Right atrium auricular region (tissue), 2 donors: ENCODE results near the gene PYGO2. TPM values are rescaled to one million over a fixed set of nuclear protein-coding genes. Genes with fewer than 3 reads are reported as not detected.
"Not testable (repeated sequence)": the region's sequence is repeated elsewhere in the genome, so short reads cannot be mapped to it uniquely, and the experiment has no call there.

Experiments
- DNase-seq: peaks from one replicate; pipeline ENCODE4 v3.0.0-alpha.2; 2019; ENCODE audit warnings: low spot score
- H3K27ac ChIP-seq, 2 donors: fragments of 200-600 bp; sonication (generic); 1 replicate in 1 of 2; 2 replicates in 1 of 2; pipeline ENCODE4 v1.5.1; 2016 to 2019
- H3K27me3 ChIP-seq, 2 donors: fragments of 200-600 bp; sonication (generic); one replicate each; pipeline versions ENCODE4 v1.5.1 to v1.6.0; 2017 to 2019
- H3K36me3 ChIP-seq: fragments of 200-600 bp; sonication (generic); one replicate; pipeline ENCODE4 v1.5.1; 2016
- H3K4me1 ChIP-seq, 2 donors: fragments of 200-600 bp; sonication (generic); one replicate each; pipeline versions ENCODE4 v1.5.1 to v1.6.0; 2017 to 2019
- H3K4me3 ChIP-seq, 2 donors: fragments of 200-600 bp; sonication (generic); 1 replicate in 1 of 2; 2 replicates in 1 of 2; pipeline ENCODE4 v1.5.1; 2017 to 2019; ENCODE audit warnings: mild to moderate bottlenecking in 1 of 2, moderate library complexity in 1 of 2
- H3K9me3 ChIP-seq, 2 donors: fragments of 200-600 bp; sonication (generic); one replicate each; pipeline ENCODE4 v1.5.1; 2019
- CTCF ChIP-seq, 2 donors: fragments of 200-600 bp; sonication (generic); IDR thresholded peaks; one replicate each; pipeline ENCODE4 v1.5.1; 2019; ENCODE audit warnings: antibody characterized with exemption in 2 of 2
- microRNA-seq, 2 donors: library from miRNA; unstranded; fragments of <30 nt; microRNA quantifications; one replicate each; pipeline ENCODE4, GENCODE V29; 2016 to 2017; ENCODE audit warnings: borderline number of aligned reads in 2 of 2, borderline replicate concordance in 1 of 2
- total RNA-seq, 2 donors: library from RNA; depleted of rRNA; stranded (reverse); fragments of >200 nt; gene quantifications; one replicate each; pipeline ENCODE4 v1.1.0, GENCODE V29; 2016

Gene PYGO2
- total RNA-seq, 2 donors from 2014 or later = 13.9 to 18.4 TPM

GRCh38 chr1:154912755-154913154, 48.8 kb downstream of the PYGO2 start:
- Histone ChIP-seq H3K4me1 (peaks cover 0 to 19% of the 10 kb centered on the region in 2 donors), H3K27me3 (no peaks in the 10 kb centered on the region), H3K4me3 (no peak overlapping the region), H3K36me3 (no peaks in the 10 kb centered on the region), H3K27ac (peak overlapping the region; percentile 75 to 87), H3K9me3 (no peaks in the 10 kb centered on the region)
- DNase-seq = no peak
- no peak for TF ChIP-seq CTCF (IDR thresholded peaks at IDR 0.05)

- Histone ChIP-seq H3K27me3 (no peaks in the 10 kb centered on the region), H3K9me3 (no peaks in the 10 kb centered on the region), H3K4me3 (no peak overlapping the region), H3K4me1 (peaks cover 0 to 19% of the 10 kb centered on the region in 2 donors), H3K27ac (peak overlapping the region; percentile 75 to 87), H3K36me3 (no peaks in the 10 kb centered on the region)
- no peak for TF ChIP-seq CTCF (IDR thresholded peaks at IDR 0.05)
- no peak for DNase-seq
These were observed 49.7 kb downstream of the PYGO2 start for GRCh38 chr1:154911691-154912550.

GRCh38 chr1:154910851-154911250, 50.7 kb downstream of the PYGO2 start:
- H3K36me3 ChIP-seq = no peaks in the 10 kb centered on the region
- no peaks in the 10 kb centered on the region for H3K9me3 ChIP-seq
- H3K27me3 ChIP-seq = no peaks in the 10 kb centered on the region
- DNase-seq = no peak
- no peak for TF ChIP-seq CTCF (IDR thresholded peaks at IDR 0.05)
- no peak overlapping the region for H3K4me3 ChIP-seq
- peak overlapping the region; percentile 75 to 87 for H3K27ac ChIP-seq
- H3K4me1 ChIP-seq = peaks cover 0 to 19% of the 10 kb centered on the region in 2 donors

GRCh38 chr1:154908937-154909336, 52.6 kb downstream of the PYGO2 start:
- no peaks in the 10 kb centered on the region for H3K27me3 ChIP-seq
- peaks cover 0 to 19% of the 10 kb centered on the region in 2 donors for H3K4me1 ChIP-seq
- no peaks in the 10 kb centered on the region for H3K9me3 ChIP-seq
- no peak overlapping the region for H3K27ac ChIP-seq
- no peak for TF ChIP-seq CTCF (IDR thresholded peaks at IDR 0.05)
- no peak for DNase-seq
- H3K36me3 ChIP-seq = no peaks in the 10 kb centered on the region
- no peak overlapping the region for H3K4me3 ChIP-seq

GRCh38 chr1:154908129-154908528, 53.5 kb downstream of the PYGO2 start:
- H3K9me3 ChIP-seq, H3K36me3 ChIP-seq, H3K27ac ChIP-seq, H3K4me3 ChIP-seq, H3K27me3 ChIP-seq, DNase-seq: not testable (repeated sequence)
- peaks cover 0 to 13% of the 10 kb centered on the region in 2 donors for H3K4me1 ChIP-seq

Small RNAs within 50 kb of the gene (microRNA-seq; reads per million reads assigned to microRNA genes)
- 0 reads per million in 2 donors for gene MIR4258

Other genes starting within 250 kb of the PYGO2 start
- 1 to 10 TPM; 3.9 to 4.4 TPM for gene KCNN3, start 91.5 kb downstream of the PYGO2 start, total RNA-seq
- gene PMVK, start 25.1 kb downstream of the PYGO2 start, total RNA-seq = 10 to 100 TPM; 15.7 to 21.2 TPM
- gene PBXIP1, start 5.7 kb downstream of the PYGO2 start, total RNA-seq = 100 to 1,000 TPM in 1 of 2 donors, 10 to 100 TPM in 1; 81.4 to 101 TPM
- 10 to 100 TPM; 69.5 to 80.5 TPM for gene SHC1, start 9.0 kb upstream of the PYGO2 start, total RNA-seq
- 10 to 100 TPM; 20.0 to 23.8 TPM for gene CKS1B, start 12.9 kb upstream of the PYGO2 start, total RNA-seq
- 10 to 100 TPM; 19.5 to 24.8 TPM for gene FLAD1, start 21.6 kb upstream of the PYGO2 start, total RNA-seq
- not detected for gene LENEP, start 31.8 kb upstream of the PYGO2 start, total RNA-seq
- gene ZBTB7B, start 41.0 kb upstream of the PYGO2 start, total RNA-seq = 10 to 100 TPM; 30.3 to 53.4 TPM
- gene DCST2, start 72.0 kb upstream of the PYGO2 start, total RNA-seq = not detected
- not detected for gene DCST1, start 72.0 kb upstream of the PYGO2 start, total RNA-seq
- gene ADAM15, start 89.5 kb upstream of the PYGO2 start, total RNA-seq = 10 to 100 TPM; 64.6 to 96.7 TPM
- gene EFNA4, start 102.0 kb upstream of the PYGO2 start, total RNA-seq = 1 to 10 TPM; 2.2 to 3.5 TPM
- 1 to 10 TPM in 1 of 2 donors, not detected in 1; 3.2 TPM for gene EFNA3, start 117.1 kb upstream of the PYGO2 start, total RNA-seq
- gene EFNA1, start 166.1 kb upstream of the PYGO2 start, total RNA-seq = 10 to 100 TPM; 24.8 to 41.4 TPM
- 1 to 10 TPM; 3.7 to 10.0 TPM for gene SLC50A1, start 174.1 kb upstream of the PYGO2 start, total RNA-seq
- gene DPM3, start 178.7 kb upstream of the PYGO2 start, total RNA-seq = 10 to 100 TPM; 46.5 to 47.8 TPM
- gene KRTCAP2, start 211.5 kb upstream of the PYGO2 start, total RNA-seq = 100 to 1,000 TPM; 124 to 147 TPM
- under 1 TPM in 1 of 2 donors, not detected in 1; 0.20 TPM for gene TRIM46, start 212.1 kb upstream of the PYGO2 start, total RNA-seq
- 10 to 100 TPM; 10.9 to 11.2 TPM for gene THBS3, start 246.1 kb upstream of the PYGO2 start, total RNA-seq
- 10 to 100 TPM; 16.2 to 27.0 TPM for gene MTX1, start 246.9 kb upstream of the PYGO2 start, total RNA-seq